Gastrocnemius medialis (tissue), 4 donors: ENCODE results near the gene ZNF516.

Experiments
- POLR2A ChIP-seq, 2 donors: fragments of 450-650 bp; IDR thresholded peaks; one replicate each; pipeline ENCODE4 v1.6.1; 2017; ENCODE audit warnings: antibody characterized with exemption in 2 of 2, mild to moderate bottlenecking in 2 of 2, moderate library complexity in 2 of 2
- TF ChIP-seq, protein P1 (sequence below), 5 experiments: fragments of 450-650 bp in 3 of 5; fragments of 200-600 bp in 2 of 5; sonication (generic) in 2 of 5; IDR thresholded peaks in 4 of 5; conservative IDR thresholded peaks in 1 of 5; 1 replicate in 4 of 5; 2 replicates in 1 of 5; pipeline ENCODE4 v1.5.1; 2016 to 2019; ENCODE audit warnings: antibody characterized with exemption in 5 of 5, mild to moderate bottlenecking in 3 of 5, moderate library complexity in 3 of 5

DNA sequence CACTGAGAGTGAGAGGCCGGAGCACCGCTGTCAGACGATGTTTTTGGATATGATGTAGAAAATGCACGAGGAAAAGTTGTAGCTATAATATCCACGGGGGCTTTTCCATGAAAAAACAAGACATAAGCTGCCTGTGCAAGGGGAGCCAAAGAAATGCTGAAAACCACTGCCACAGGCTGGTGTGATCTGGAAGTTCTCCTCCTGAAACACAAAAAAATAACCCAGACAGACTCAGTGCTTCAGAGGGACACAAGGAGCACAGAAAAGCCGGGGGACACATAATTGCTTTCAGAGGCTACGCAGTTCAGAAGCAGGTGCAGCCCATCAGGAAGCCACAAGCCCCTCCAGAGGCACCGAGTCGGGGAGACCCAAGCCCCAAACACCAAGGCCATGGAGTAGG lies 98.2 kb downstream of the ZNF516 start:
- TF ChIP-seq, protein P1, sequence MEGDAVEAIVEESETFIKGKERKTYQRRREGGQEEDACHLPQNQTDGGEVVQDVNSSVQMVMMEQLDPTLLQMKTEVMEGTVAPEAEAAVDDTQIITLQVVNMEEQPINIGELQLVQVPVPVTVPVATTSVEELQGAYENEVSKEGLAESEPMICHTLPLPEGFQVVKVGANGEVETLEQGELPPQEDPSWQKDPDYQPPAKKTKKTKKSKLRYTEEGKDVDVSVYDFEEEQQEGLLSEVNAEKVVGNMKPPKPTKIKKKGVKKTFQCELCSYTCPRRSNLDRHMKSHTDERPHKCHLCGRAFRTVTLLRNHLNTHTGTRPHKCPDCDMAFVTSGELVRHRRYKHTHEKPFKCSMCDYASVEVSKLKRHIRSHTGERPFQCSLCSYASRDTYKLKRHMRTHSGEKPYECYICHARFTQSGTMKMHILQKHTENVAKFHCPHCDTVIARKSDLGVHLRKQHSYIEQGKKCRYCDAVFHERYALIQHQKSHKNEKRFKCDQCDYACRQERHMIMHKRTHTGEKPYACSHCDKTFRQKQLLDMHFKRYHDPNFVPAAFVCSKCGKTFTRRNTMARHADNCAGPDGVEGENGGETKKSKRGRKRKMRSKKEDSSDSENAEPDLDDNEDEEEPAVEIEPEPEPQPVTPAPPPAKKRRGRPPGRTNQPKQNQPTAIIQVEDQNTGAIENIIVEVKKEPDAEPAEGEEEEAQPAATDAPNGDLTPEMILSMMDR (IDR thresholded peaks at IDR 0.05 in 4 of 5, conservative IDR thresholded peaks at IDR 0.05 in 1 of 5) = no peak
- TF ChIP-seq POLR2A (IDR thresholded peaks at IDR 0.05) = no peak
